GM21381 (cell line): ENCODE measurements around the gene KRT76.
"Not testable (repeated sequence)": the region's sequence is repeated elsewhere in the genome, so short reads cannot be mapped to it uniquely, and the experiment has no call there.

ENCODE experiments used
- ATAC-seq: cut with Tn5 transposase; IDR thresholded peaks from one replicate; pipeline ENCODE4 v1.9.1; 2021; ENCODE audit warnings: mild to moderate bottlenecking, moderate library complexity; ENCODE audit not compliant: unreplicated experiment

KRT76 gene

DNA sequence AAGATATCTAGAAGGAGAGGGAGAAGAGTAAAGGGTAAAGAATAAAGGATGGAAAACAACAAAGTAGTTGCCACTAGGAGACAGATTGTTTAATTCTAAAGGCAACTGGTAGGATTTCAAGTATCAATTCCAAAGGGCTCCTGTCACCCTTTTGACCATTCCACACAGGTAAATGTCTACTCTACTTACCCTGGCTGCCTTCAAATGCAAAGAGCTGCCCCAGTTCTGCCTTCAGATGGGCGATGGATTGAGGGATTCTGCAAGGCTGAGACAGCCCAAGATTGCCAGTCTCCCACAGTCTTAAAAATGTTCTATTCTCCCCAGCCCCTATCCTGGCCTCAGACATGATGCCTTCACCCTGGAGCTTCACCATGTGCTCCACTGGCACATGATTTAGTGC is 11.4 kb downstream of the KRT76 start:
- no peak for ATAC-seq

DNA sequence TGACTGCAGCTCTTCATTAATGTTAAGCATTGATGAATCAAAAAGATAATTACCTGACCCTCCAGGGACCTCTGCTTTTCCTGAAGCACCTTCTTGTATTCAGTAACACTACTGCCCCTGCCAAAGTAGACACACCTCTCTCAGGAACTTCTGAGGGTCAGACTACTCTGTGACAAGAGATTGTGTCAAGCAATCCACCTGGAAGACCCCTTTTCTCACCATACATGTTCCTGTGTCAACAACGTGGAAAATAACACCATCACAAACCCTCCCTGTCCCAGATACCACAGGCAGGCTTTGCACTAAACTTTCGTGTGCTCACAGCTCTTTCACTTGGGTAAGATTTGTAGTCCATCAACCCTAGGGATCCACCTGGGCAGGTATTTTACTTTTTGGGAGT is 13.2 kb downstream of the KRT76 start:
- no peak for ATAC-seq

GRCh38 chr12:52763036-52763659 is 14.0 kb downstream of the KRT76 start:
- ATAC-seq = no peak

DNA sequence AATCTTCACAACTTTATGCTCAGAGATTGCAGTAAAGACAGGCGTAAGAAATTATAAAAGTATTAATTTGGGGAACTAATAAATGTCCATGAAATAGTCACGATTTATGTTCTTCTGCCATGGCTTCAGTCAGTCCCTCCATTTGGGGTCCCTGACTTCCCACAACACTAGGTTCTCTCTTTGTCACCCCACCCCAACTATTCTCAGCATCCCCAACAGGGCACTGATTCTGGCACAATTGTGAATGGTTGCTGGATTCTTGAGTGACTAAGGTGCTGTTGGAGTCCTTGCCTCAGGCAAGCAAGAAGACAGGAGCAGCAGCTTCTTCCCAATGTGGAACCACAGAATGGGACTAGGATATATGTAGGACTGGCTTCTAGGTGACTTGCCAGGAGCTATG is 15.3 kb downstream of the KRT76 start:
- ATAC-seq = no peak

GRCh38 chr12:52761218-52761617 is 15.9 kb downstream of the KRT76 start:
- not testable (repeated sequence) for ATAC-seq

DNA sequence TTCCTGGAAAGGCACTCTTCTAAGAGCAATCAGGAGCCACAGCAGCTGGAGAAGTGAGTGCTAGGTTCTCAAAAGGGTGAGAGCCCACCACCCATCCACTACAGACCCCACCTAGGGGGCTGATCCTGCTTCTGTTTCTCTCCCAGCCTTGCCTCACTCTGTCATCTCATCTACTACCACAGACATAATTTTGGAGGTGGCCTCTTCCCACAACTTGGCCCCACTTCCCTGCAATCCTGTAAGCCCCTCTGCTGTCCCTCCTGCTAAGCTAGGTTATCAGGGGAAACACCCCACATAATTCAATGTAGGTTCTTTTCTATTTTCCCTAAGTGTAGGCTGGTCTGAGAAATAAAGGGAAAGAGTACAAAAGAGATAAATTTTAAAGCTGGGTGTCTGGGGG is 16.5 kb downstream of the KRT76 start:
- ATAC-seq = no peak

GRCh38 chr12:52759695-52760094 is 17.4 kb downstream of the KRT76 start:
- no peak for ATAC-seq

- ATAC-seq = no peak
Measured at GRCh38 chr12:52759218-52759617, 17.9 kb downstream of the KRT76 start.

- no peak for ATAC-seq
Measured at GRCh38 chr12:52757449-52758176, 19.5 kb downstream of the KRT76 start.

DNA sequence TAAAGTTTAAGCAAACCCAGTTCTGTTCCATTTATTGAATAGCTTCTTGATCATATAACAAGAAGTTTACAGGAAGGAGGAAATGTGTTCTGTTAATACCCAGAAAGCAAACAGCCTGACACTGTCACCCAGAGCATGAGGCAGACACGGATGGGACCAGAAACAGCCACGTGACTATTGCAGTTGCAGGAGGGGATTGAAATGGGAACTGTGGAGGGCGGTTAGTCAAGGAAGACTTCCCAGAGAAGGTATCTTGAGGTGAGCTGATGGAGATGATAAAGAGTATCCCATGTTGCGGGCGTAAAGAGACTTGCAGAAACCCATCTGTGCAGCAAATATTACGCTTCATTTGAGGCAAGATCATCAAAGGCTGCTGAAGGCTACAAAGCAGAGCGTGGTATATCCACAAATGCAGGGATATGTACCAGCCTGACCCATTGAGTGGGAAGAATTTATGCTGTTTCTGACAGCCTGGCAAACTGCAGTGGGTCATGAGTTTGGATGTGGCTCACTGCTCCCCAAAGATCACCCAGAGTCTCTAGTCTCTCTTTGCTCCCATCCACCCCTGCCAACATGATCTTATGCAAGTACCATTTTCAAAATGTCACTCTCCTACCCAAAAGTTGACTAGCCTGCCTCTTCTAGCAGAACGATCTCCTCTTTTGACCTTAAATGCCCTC is 20.7 kb downstream of the KRT76 start:
- ATAC-seq = no peak

- no peak for ATAC-seq
Measured at GRCh38 chr12:52755533-52755932, 21.6 kb downstream of the KRT76 start.

DNA sequence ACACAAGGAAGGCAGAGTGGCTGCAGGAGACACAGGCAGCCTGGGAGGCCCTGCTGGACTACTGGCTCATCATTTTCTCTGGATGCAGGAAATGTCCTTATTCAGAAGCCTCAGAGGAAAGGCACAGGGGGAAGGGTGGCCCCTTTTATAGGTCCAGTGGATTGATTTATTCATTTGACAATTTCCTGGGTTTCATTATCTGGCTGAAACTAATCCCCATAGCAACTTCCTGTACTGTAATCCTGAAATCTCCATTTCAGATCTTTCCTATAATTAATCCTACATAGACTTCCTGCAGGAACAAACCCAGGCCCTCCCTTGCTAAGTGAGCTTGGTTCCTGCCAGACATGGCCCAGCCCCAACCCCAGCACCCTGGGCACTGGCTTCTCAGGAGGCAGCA is 23.0 kb downstream of the KRT76 start:
- no peak for ATAC-seq

DNA sequence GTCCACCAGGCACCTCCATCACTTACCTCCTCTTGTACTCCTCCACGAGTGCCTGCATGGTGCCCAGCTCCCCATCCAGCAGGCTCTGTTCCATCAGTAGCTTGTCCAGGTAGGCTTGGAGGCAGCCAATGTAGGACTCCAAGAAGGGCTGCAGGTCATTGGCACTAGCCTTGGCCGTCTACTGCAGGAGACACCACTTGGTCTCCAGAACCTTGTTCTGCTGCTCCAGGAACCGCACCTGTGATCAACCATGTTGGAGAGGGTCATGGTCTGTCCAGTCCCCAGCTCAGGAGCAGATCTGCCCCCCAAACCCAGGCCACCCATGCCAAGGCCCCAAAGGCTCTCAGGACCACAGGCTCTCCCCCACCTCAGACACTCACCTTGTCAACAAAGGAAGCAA is 23.9 kb downstream of the KRT76 start:
- no peak for ATAC-seq

- no peak for ATAC-seq
Measured at GRCh38 chr12:52752516-52752915, 24.6 kb downstream of the KRT76 start.

- ATAC-seq = no peak
Measured at GRCh38 chr12:52751795-52752194, 25.4 kb downstream of the KRT76 start.

- not testable (repeated sequence) for ATAC-seq
Measured at GRCh38 chr12:52750532-52750931, 26.6 kb downstream of the KRT76 start.

DNA sequence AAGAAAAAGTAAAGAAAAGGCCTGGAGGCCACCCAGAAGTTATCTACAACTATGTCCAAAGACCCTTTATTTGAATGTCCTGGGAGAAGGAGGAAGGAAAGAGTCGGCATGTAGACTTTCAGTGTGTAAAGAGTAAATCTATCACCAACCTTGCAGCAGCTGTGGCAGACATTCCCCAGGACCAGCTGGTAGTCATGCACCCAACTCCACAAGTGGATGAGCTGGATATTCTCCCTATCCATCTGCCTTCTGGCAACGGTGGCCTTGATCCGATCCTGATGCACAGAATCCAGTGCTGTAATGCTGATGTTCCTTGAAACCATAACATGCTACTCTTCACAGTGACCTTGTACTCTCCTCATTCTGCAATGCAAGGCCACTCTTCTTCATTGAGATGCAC is 27.3 kb downstream of the KRT76 start:
- ATAC-seq = no peak

- ATAC-seq = no peak
Measured at GRCh38 chr12:52748578-52748977, 28.6 kb downstream of the KRT76 start.

- no peak for ATAC-seq
Measured at GRCh38 chr12:52745554-52745953, 31.6 kb downstream of the KRT76 start.

- no peak for ATAC-seq
Measured at GRCh38 chr12:52744493-52745156, 32.5 kb downstream of the KRT76 start.

- no peak for ATAC-seq
Measured at GRCh38 chr12:52742822-52743457, 34.2 kb downstream of the KRT76 start.
